CD14-positive monocyte (primary cell): ENCODE measurements around the gene CD80. TPM values are rescaled to one million over a fixed set of nuclear protein-coding genes. Genes with fewer than 3 reads are reported as not detected.

ENCODE experiments used
- DNase-seq, 3 donors: peaks; one replicate each; pipeline ENCODE4 v3.0.0-alpha.2; 2011 to 2022
- H2AFZ ChIP-seq: 2 replicates; pipeline ENCODE4 v1.6.0; 2012; ENCODE audit warnings: mild to moderate bottlenecking, low read depth, low read length, inconsistent platforms; ENCODE audit not compliant: insufficient read depth, poor library complexity, severe bottlenecking
- H3K27ac ChIP-seq, 2 donors: 1 replicate in 1 of 2; 2 replicates in 1 of 2; pipeline ENCODE4 v1.5.1; 2012 to 2013; ENCODE audit warnings: low read length in 2 of 2, control low read depth in 1 of 2, inconsistent platforms in 1 of 2, low read depth in 1 of 2, mild to moderate bottlenecking in 1 of 2
- H3K27me3 ChIP-seq, 2 donors: one replicate each; pipeline versions ENCODE4 v1.6.0 to v1.6.1; 2011 to 2013; ENCODE audit warnings: low read length in 2 of 2; ENCODE audit not compliant: control insufficient read depth in 2 of 2, insufficient read depth in 2 of 2
- H3K36me3 ChIP-seq, 2 donors: replicated peaks in 1 of 2; 1 replicate in 1 of 2; 2 replicates in 1 of 2; pipeline versions ENCODE4 v1.5.1 to v1.6.1; 2012 to 2013; ENCODE audit warnings: low read length in 2 of 2, control low read depth in 1 of 2, inconsistent platforms in 1 of 2, mild to moderate bottlenecking in 1 of 2; ENCODE audit not compliant: insufficient read depth in 2 of 2, control insufficient read depth in 1 of 2
- H3K4me1 ChIP-seq, 2 donors: 1 replicate in 1 of 2; 2 replicates in 1 of 2; pipeline versions ENCODE4 v1.5.1 to v1.6.1; 2012 to 2013; ENCODE audit warnings: low read length in 2 of 2, control low read depth in 1 of 2, inconsistent platforms in 1 of 2, mild to moderate bottlenecking in 1 of 2, moderate library complexity in 1 of 2; ENCODE audit not compliant: insufficient read depth in 2 of 2, control insufficient read depth in 1 of 2
- H3K4me2 ChIP-seq: replicated peaks from 2 replicates; pipeline ENCODE3; 2012; ENCODE audit warnings: low read length, moderate library complexity, mild to moderate bottlenecking; ENCODE audit not compliant: poor library complexity, severe bottlenecking; ENCODE audit errors: extremely low read depth
- H3K4me3 ChIP-seq, 3 experiments: fragments of 200-600 bp in 1 of 3; sonication (generic) in 1 of 3; replicated peaks in 1 of 3; 1 replicate in 2 of 3; 2 replicates in 1 of 3; pipeline ENCODE4 v1.5.1; 2011 to 2013; ENCODE audit warnings: low read length in 3 of 3, mild to moderate bottlenecking in 3 of 3, control low read depth in 2 of 3, low read depth in 2 of 3, inconsistent platforms in 1 of 3, moderate library complexity in 1 of 3
- H3K79me2 ChIP-seq: 2 replicates; pipeline ENCODE4 v1.6.0; 2012; ENCODE audit warnings: mild to moderate bottlenecking, control low read depth, inconsistent platforms, low read length, moderate library complexity; ENCODE audit not compliant: insufficient read depth
- H3K9ac ChIP-seq: 2 replicates; pipeline ENCODE4 v1.6.0; 2017; ENCODE audit warnings: low read length, mild to moderate bottlenecking; ENCODE audit not compliant: insufficient read depth, poor library complexity, severe bottlenecking
- H3K9me3 ChIP-seq, 2 donors: replicated peaks in 1 of 2; 1 replicate in 1 of 2; 2 replicates in 1 of 2; pipeline versions ENCODE4 v1.5.1 to v1.6.1; 2012 to 2013; ENCODE audit warnings: low read length in 2 of 2, control low read depth in 1 of 2; ENCODE audit not compliant: control insufficient read depth in 1 of 2, insufficient read depth in 1 of 2
- H4K20me1 ChIP-seq: 2 replicates; pipeline ENCODE4 v1.6.0; 2012; ENCODE audit warnings: mild to moderate bottlenecking, low read length, control low read depth, moderate library complexity; ENCODE audit not compliant: insufficient read depth
- H3K27ac Mint-ChIP-seq, 7 donors: one replicate each; pipeline ENCODE4 v1.8.0; 2020; ENCODE audit warnings: mild to moderate bottlenecking in 7 of 7, mixed read lengths in 7 of 7, moderate library complexity in 6 of 7, inconsistent platforms in 2 of 7
- H3K27me3 Mint-ChIP-seq, 3 donors: one replicate each; pipeline ENCODE4 v1.8.0; 2021 to 2022; ENCODE audit warnings: low read depth in 3 of 3, mild to moderate bottlenecking in 3 of 3, mixed read lengths in 3 of 3, moderate library complexity in 3 of 3, inconsistent platforms in 1 of 3
- H3K36me3 Mint-ChIP-seq, 2 donors: one replicate each; pipeline ENCODE4 v1.8.0; 2020; ENCODE audit warnings: mixed read lengths in 2 of 2, inconsistent platforms in 1 of 2, mild to moderate bottlenecking in 1 of 2
- H3K4me1 Mint-ChIP-seq: one replicate; pipeline ENCODE4 v1.8.0; 2020; ENCODE audit warnings: mild to moderate bottlenecking, mixed read lengths
- H3K4me3 Mint-ChIP-seq, 2 donors: one replicate each; pipeline ENCODE4 v1.8.0; 2020; ENCODE audit warnings: mild to moderate bottlenecking in 2 of 2, mixed read lengths in 2 of 2, moderate library complexity in 1 of 2
- H3K9me3 Mint-ChIP-seq, 7 donors: one replicate each; pipeline ENCODE4 v1.8.0; 2020 to 2022; ENCODE audit warnings: mixed read lengths in 7 of 7, mild to moderate bottlenecking in 6 of 7, moderate library complexity in 6 of 7, inconsistent platforms in 2 of 7
- CTCF ChIP-seq: fragments of 200-600 bp; IDR thresholded peaks from one replicate; pipeline ENCODE4 v1.8.0; 2022; ENCODE audit warnings: antibody characterized with exemption, mild to moderate bottlenecking
- WGBS: methylation state at CpG from one replicate; pipeline ENCODE4 v1.1.5; 2013; ENCODE audit warnings: missing lambda C conversion rate; ENCODE audit not compliant: insufficient coverage; 5-methylcytosine and 5-hydroxymethylcytosine counted together
- intact Hi-C, 2 donors: fragments of 100-400 bp; cut with micrococcal nuclease; formaldehyde crosslinking; loops; one replicate each; pipeline versions ENCODE4 v1.15.0 to v1.15.1; 2023
- polyA plus RNA-seq, 3 donors: library from polyadenylated mRNA; depleted of rRNA in 1 of 3; unstranded in 2 of 3; stranded (reverse) in 1 of 3; fragments of 300-500 nt in 2 of 3; fragments of >200 nt in 1 of 3; fragmentation: Illumina TruSeq in 2 of 3; gene quantifications; 1 replicate in 2 of 3; 2 replicates in 1 of 3; pipeline ENCODE4 v1.2.3, GENCODE V29; 2012 to 2021

Gene CD80
- polyA plus RNA-seq, 3 donors: 0.47 to 0.87 (median 0.47) TPM

GRCh38 chr3:119579366-119580066, 20.1 kb upstream of the CD80 start, which contains the start of gene ADPRH:
TSS of gene ADPRH (plus strand) at chr3:119579492. CDS start at chr3:119582170, 2,678 bp downstream.
- peak within 1 kb of the TSS; percentile 91 for H3K9ac ChIP-seq
- WGBS: 0% methylated on average over 66 of the region's 68 CpGs
- no peak for TF ChIP-seq CTCF

GRCh38 chr3:119575507-119575906, 16.1 kb upstream of the CD80 start:
- Histone ChIP-seq H3K79me2 (no peaks in the 10 kb centered on the region), H3K4me3 (no peak overlapping the region), H2AFZ (no peak overlapping the region), H3K4me2 (no peak overlapping the region), H3K9ac (no peak overlapping the region), H3K4me1 (peaks cover 31 to 33% of the 10 kb centered on the region in 2 donors), H3K27ac (no peak overlapping the region), H3K27me3 (no peaks in the 10 kb centered on the region), H3K9me3 (no peaks in the 10 kb centered on the region), H3K36me3 (no peaks in the 10 kb centered on the region), H4K20me1 (no peaks in the 10 kb centered on the region)
- no peak overlapping the region for H3K27ac Mint-ChIP-seq
- no peak for TF ChIP-seq CTCF
- no peaks in the 10 kb centered on the region for H3K27me3 Mint-ChIP-seq
- peaks cover 25% of the 10 kb centered on the region for H3K4me1 Mint-ChIP-seq
- no peaks in the 10 kb centered on the region for H3K36me3 Mint-ChIP-seq
- no peak overlapping the region for H3K4me3 Mint-ChIP-seq
- no peaks in the 10 kb centered on the region for H3K9me3 Mint-ChIP-seq
- DNase-seq: no peak
- intact Hi-C loops: no loop called here

More at GRCh38 chr3:119579366-119580066, 20.1 kb upstream of the CD80 start, which contains the start of gene ADPRH:
- H3K9me3 ChIP-seq: no peaks in the 10 kb centered on the region
- peak within 1 kb of the TSS; percentile 97 to 98 for H3K27ac ChIP-seq
- H3K4me1 ChIP-seq: peaks cover 19 to 29% of the 10 kb centered on the region in 2 donors
- Mint-ChIP-seq H3K36me3 (peaks cover 10 to 15% of the 10 kb centered on the region in 2 donors), H3K4me3 (peak within 1 kb of the TSS; percentile 90 to 96), H3K27me3 (no peaks in the 10 kb centered on the region), H3K4me1 (peaks cover 25% of the 10 kb centered on the region), H3K27ac (peak within 1 kb of the TSS; percentile 96 to 99 (median 98)), H3K9me3 (peaks cover 0 to 2% (median 0%) of the 10 kb centered on the region in 7 donors)
- H3K79me2 ChIP-seq: no peaks in the 10 kb centered on the region
- no peaks in the 10 kb centered on the region for H3K27me3 ChIP-seq
- peak; percentile 63 to 84 (median 67) for DNase-seq
- intact Hi-C loops: loop anchor here (1.0 to 10.0 kb wide), 2 partner anchors 8 to 65 kb away; no protein-coding TSS in a partner anchor
- H3K4me2 ChIP-seq: peak within 1 kb of the TSS; percentile 81
- H3K4me3 ChIP-seq: peak within 1 kb of the TSS; percentile 62 to 77 (median 75)
- H4K20me1 ChIP-seq: no peaks in the 10 kb centered on the region
- peak within 1 kb of the TSS; percentile 78 for H2AFZ ChIP-seq
- no peaks in the 10 kb centered on the region for H3K36me3 ChIP-seq
